SW480 (cell line): ENCODE measurements around the gene TOMM40L.
"Not testable (repeated sequence)": the region's sequence is repeated elsewhere in the genome, so short reads cannot be mapped to it uniquely, and the experiment has no call there.

Experiments
- DNase-seq: peaks from one replicate; pipeline ENCODE4 v3.0.0-alpha.2; 2016; ENCODE audit warnings: low spot score

TOMM40L gene

GRCh38 chr1:161257109-161257508 lies 31.2 kb downstream of the TOMM40L start:
- not testable (repeated sequence) for DNase-seq

GRCh38 chr1:161258439-161259344 lies 32.8 kb downstream of the TOMM40L start, which contains the start of gene PCP4L1:
TSS of gene PCP4L1 (plus strand) at chr1:161258745. CDS start at chr1:161258975, 230 bp downstream.
- no peak for DNase-seq

- no peak for DNase-seq
Measured at GRCh38 chr1:161259345-161259702, 33.5 kb downstream of the TOMM40L start.

GRCh38 chr1:161259765-161260164 lies 33.9 kb downstream of the TOMM40L start:
- DNase-seq, result no peak

GRCh38 chr1:161260376-161261260 lies 34.8 kb downstream of the TOMM40L start:
- no peak for DNase-seq

GRCh38 chr1:161261261-161262235 lies 35.7 kb downstream of the TOMM40L start:
- DNase-seq, result no peak

GRCh38 chr1:161265305-161265704 lies 39.4 kb downstream of the TOMM40L start:
- no peak for DNase-seq

- DNase-seq, result no peak
Measured at GRCh38 chr1:161266202-161266601, 40.3 kb downstream of the TOMM40L start.

- no peak for DNase-seq
Measured at GRCh38 chr1:161266836-161267235, 41.0 kb downstream of the TOMM40L start.

- DNase-seq, result no peak
Measured at GRCh38 chr1:161267321-161267720, 41.5 kb downstream of the TOMM40L start.

- no peak for DNase-seq
Measured at GRCh38 chr1:161273402-161273801, 47.5 kb downstream of the TOMM40L start.

- no peak for DNase-seq
Measured at GRCh38 chr1:161274874-161275273, 49.0 kb downstream of the TOMM40L start.
